AG09319 (cell line): ENCODE measurements around the gene SHISAL1.

Experiments used
- DNase-seq: peaks from one replicate; pipeline ENCODE4 v3.0.0-alpha.2; 2010; ENCODE audit warnings: low read depth; ENCODE audit errors: extremely low read depth
- CTCF ChIP-seq: IDR thresholded peaks from 2 replicates; pipeline ENCODE4 v1.5.1; 2011; ENCODE audit warnings: low read depth, mild to moderate bottlenecking, inconsistent platforms, low read length, moderate library complexity

Gene SHISAL1

GRCh38 chr22:44249376-44250147 is 63.2 kb downstream of the SHISAL1 start:
- TF ChIP-seq CTCF: no peak
- DNase-seq: no peak

GRCh38 chr22:44248926-44249325 is 63.8 kb downstream of the SHISAL1 start:
- DNase-seq: no peak
- no peak for TF ChIP-seq CTCF

- DNase-seq: no peak
- TF ChIP-seq CTCF: no peak
These were observed 64.5 kb downstream of the SHISAL1 start for GRCh38 chr22:44247923-44248892.

GRCh38 chr22:44247346-44247745 is 65.4 kb downstream of the SHISAL1 start:
- no peak for TF ChIP-seq CTCF
- DNase-seq: no peak

GRCh38 chr22:44246615-44247326 is 66.0 kb downstream of the SHISAL1 start:
- DNase-seq: no peak
- no peak for TF ChIP-seq CTCF

GRCh38 chr22:44245867-44246266 is 66.9 kb downstream of the SHISAL1 start:
- no peak for DNase-seq
- no peak for TF ChIP-seq CTCF

- TF ChIP-seq CTCF: no peak
- no peak for DNase-seq
These were observed 67.3 kb downstream of the SHISAL1 start for GRCh38 chr22:44245438-44245837.
